ENCODE results near the gene FRRS1L.

The FRRS1L gene

DNA sequence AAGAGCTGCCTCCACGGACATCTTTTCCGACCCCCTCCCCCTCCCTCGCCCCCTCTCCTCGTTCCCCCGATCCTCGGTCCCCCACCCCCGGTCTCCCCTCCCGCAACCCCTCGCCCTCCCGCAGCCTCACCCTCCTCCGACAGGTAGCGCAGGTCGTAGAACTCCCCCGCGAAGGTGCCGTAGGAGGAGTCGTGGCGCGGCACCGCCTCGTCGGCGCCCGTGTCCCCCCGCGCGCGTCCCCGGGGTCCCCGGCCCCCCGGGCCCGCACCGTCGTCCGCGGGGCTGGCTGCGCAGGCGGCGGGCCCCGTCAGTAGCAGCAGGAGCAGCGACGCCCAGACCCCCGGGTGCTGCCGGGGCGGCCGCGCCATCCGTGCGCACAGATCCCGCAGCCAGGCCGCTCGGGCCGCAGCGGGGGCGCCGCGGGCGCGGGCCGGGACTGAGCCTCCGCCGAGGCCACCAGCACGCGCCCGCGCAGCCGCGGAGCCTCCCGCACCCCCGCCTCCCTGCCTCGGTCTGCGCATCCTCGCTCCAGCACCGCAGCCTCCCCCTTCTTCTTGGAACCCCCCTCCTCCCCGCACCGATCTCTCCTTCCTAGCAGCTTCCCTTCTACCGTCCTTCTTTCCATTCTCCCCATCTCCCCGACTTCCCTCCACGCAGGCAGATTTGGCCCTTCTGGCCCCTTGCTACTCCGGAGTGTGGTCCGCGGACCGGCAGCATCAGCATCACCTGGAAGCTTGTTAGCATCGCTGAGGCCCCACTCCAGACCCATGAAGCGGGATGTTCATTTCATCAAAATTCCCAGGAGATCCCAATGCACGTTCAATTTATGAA lies at the start of gene FRRS1L:
Gene FRRS1L (minus strand): TSS at position 479 of the 831 bp plus-strand sequence. CDS start 111 bp downstream, at position 368.
- DNase-seq (ENCODE audit: low read depth in 2 of 2) = no peak

DNA sequence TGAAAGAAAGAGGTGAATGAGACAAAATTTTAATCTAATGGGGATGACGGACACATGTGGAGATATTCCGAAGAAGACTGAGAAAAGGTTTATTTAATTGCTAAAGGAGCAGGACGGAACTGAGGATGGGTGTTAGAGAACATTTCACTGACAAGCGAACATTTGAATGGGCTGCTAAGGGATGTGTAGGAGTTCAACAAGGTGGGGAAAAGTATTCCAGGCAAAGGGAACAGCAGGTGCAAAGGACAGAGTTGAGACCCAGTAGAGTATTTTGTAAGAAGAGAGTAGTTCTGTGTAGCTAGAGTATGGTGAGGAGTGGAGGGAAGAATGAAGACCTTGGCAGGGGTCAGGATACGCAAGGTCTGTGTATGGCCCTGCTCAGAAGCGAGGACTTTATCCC lies 47.4 kb upstream of the FRRS1L start:
- DNase-seq (ENCODE audit: low read depth in 2 of 2) = no peak

GRCh38 chr9:109213285-109214121 lies 46.5 kb upstream of the FRRS1L start:
- DNase-seq (ENCODE audit: low read depth in 2 of 2) = no peak

DNA sequence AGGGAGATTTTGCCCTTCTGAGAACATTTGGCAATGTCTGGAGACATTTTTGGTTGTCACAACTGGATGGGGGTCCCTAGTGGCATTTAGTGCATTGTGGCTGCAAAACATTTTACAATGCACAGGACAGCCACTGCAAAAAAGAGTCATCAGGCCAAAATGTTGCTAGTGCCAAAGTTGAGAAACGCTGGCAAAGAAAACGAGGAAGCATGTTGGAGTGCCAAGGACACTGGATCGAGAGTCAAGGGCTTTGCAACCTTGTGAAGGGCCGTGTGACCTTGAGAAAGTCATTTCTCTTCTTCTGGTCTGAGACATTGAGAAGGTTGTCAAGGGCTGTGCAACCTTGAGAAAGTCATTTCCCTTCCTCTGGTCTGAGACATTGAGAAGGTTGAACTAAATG lies 45.7 kb upstream of the FRRS1L start:
- no peak for DNase-seq (ENCODE audit: low read depth in 2 of 2)

DNA sequence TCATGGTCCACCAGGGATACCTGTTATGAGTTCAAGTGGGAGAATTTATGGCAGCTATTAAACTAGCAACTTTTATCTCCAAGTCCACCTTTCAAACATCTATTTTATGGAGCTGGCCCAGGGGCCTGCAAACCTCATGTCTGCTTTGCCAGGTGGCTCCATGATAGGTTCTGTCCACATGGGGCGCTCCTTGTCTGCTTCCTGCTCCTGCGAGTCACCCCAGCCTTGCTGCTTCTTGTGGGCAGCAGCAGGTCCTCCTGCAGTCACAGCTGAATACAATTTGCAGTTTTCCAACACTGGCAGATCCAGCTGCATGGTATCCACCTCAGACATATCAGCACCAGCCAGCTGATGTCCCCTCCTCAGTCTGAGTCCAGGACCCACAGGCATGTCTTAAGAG lies 39.6 kb upstream of the FRRS1L start:
- no peak for DNase-seq (ENCODE audit: low read depth in 2 of 2)

GRCh38 chr9:109205526-109205925 lies 38.5 kb upstream of the FRRS1L start:
- no peak for DNase-seq (ENCODE audit: low read depth in 2 of 2)

DNA sequence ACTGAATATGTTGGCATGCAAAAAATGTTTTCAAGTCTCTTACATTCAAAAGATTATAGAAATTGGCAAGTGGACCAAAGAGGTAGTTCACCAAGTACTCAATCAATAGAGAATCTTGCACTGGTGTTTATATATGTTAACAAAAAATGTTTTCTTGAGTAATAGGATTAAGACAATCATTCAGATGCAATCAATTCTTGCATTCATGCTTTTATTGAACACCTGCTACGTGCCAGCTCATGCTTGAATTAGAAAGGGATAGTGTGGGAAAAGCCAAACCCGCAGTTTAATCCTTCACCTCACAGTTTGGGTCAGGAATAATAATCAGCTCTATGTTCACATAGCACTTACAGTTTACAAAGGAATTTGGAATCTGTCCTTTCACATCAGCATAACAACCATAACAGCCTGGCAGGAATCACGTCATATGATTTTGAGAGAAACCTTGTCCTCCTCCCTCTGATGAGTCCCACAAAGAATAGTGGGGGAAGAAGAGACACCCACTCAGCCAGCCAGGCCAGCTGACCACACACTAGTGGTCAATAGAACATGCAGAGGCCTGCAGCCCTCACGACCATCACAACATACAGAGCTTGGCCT lies 36.8 kb upstream of the FRRS1L start:
- DNase-seq (ENCODE audit: low read depth in 2 of 2) = no peak

GRCh38 chr9:109199676-109200075 lies 32.6 kb upstream of the FRRS1L start:
- DNase-seq (ENCODE audit: low read depth in 2 of 2) = no peak

- no peak for DNase-seq (ENCODE audit: low read depth in 2 of 2)
Measured at GRCh38 chr9:109198736-109199382, 31.8 kb upstream of the FRRS1L start.

DNA sequence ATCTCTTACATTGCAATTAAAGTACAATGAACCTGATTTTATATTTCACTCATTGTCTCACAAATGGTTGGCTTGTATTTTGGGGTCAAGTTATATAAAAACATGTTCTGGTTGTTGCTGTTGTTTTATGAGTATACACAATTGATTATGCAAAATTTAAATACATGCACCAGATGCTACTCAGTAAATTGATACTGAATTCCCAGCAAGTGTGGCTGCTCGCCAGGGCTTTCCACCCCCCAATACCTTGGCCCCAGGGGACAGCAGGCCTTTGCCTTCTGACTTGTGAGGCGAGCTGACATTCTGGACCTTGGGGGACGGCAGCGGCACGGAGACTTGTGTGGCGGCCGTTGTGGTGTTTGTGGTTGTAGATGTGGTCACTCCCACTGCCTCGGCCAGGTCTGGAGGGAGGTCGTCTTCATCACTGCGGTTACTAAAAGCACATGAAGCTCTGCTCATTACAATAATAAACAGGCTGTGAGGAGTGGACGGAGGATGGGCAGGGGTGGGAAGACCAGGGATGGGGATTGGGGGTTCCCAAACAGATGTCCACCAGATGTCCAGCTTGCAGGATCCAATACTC lies 27.0 kb upstream of the FRRS1L start:
- DNase-seq (ENCODE audit: low read depth in 2 of 2) = no peak

DNA sequence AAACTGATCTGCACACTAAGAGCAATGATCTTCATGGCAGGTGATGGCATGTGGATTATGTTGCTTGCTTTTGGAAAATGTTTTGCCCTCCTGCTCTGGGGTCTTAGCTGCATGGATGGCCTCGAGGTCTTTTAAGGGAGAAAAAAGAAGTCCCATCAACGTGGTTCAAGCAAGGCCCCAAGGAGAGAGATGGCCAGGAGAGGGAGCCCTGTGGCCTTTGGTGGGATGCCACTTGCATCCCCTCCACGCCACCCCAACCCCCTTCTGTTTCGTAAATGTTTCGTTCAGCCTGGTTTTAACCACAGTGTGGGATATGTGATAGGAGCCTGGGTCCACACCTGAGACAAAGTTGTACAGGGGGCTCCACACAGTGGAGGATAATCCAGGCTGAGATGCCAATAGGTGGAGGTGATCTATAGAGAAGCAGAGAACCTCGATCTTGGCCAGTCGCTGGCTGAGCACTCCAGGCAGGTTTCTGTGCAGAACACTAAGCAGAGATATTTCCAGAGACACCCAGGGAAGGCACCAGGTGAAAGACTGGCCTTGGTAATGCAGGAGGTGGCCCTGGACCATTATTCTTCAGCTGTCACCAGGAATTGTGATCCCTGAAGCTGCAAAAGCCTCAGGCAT lies 25.8 kb upstream of the FRRS1L start:
- DNase-seq (ENCODE audit: low read depth in 2 of 2) = no peak

- DNase-seq (ENCODE audit: low read depth in 2 of 2) = no peak
Measured at GRCh38 chr9:109191746-109192145, 24.7 kb upstream of the FRRS1L start.

DNA sequence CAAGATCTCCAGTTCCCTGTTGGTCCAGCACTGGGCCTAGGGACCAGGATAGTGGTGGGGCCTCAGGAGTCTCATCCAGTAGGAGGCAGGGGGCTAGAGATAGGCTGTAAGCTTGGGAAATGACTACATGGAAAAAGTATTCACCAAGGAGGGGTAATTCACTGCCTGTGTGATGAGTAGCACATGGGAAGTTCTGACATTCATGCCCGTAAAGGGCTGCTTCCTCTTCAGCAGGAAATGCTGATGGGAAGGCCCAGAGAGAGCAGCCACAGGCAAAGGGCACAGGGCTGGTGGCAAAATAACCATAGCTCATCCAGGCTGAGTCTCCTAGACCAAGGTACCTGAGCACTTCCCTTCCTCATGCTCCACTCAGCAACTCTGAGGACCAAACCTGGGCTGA lies 23.1 kb upstream of the FRRS1L start:
- no peak for DNase-seq (ENCODE audit: low read depth in 2 of 2)

GRCh38 chr9:109186857-109187520 lies 19.9 kb upstream of the FRRS1L start:
- DNase-seq (ENCODE audit: low read depth in 2 of 2) = no peak

DNA sequence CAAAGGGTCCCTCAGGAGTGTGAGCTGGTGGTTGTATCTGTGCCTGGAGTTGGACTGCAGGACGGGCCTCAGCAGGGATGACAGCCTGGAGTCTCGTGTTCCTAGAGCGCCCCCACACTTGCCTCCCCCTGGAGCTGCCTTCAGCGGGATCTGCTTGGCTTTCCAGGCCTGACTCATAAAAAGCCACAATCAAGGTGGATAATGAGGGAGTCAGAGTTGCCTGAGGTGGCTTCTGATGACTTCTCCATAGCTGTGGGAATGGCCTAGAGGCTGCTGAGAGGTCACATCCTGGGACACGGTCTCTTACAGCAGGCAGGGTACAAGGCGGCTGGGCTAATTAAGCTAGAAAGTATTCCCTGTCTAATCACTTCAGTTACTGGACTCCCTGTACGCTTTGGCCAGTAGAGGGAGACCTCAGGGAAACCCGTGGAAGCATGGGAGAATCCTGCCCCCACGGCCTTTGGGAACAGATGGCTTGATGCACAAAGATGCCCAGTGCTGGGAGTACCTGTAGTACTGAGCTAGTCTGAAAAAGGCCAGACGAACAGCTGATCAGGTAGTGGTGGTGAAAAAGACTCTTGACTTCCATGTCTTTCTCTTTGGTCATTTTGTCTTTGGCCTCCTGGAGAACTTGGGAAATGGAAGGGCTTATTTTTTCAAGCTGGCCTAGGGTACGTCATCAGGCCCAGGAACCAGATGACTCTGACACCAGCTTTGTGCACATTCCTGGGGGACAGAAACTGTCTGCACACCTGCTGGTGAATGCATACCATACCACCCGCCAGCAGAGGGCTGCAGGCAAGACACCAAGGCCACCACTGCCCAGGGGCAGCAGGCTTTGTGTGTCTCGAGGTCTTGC lies 16.1 kb upstream of the FRRS1L start:
- DNase-seq (ENCODE audit: low read depth in 2 of 2) = no peak

DNA sequence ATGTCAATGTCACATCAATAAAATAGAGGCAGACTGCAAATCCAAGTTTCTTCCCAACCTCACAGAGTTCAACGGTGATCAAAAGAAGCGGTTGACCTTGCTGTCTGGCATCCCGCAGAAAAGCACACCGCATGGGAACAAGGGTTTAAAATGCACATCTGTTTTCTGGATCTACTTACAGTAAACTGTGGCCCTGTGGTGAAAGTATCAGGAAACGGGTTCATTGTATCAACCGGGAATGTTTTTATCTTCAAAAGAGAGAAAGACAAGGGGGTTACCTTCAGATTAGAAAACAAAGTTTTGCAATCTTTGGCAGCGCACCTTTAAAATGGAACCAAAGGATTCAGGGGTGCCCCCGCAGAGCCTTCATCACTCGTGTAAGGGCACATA lies 15.5 kb upstream of the FRRS1L start:
- no peak for DNase-seq (ENCODE audit: low read depth in 2 of 2)

- peak in 1 of 2 experiments; percentile 26 for DNase-seq (ENCODE audit: low read depth in 2 of 2)
Measured at GRCh38 chr9:109181284-109181683, 14.2 kb upstream of the FRRS1L start.

DNA sequence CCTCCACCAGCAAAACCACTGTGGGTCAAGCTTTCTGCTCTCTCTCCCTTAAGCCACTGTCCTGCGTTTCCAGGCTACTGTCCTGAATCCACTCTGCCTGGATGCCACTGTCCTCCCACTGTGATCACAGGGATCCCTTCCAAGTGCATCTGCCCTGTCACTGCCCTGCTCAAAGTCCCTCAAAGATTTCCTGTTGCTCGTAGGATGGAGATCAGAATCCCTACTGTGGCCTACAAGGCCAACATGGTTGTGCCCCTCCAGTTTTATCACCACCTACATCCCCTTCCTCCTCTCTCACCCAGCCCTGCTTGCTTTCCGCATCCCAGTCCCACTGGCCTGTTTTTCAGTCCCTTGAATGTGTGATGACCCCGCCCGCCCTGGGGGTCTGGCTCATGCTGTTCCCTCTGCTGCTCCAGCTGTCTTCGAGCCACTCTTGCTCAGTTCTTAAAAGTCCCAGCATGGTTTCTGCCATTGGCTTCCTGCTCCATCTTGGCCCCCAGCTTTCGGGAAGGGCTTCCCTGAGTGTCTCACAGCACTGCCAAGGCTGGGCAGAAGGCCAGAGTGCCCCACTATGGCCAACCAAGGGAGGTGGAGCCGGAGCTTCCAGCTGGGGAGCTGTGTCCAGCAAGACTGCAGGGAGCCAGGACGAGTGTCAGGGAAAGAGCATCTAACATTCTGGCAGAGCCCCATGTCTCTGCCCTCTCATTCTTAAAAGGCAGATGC lies 12.9 kb upstream of the FRRS1L start:
- no peak for DNase-seq (ENCODE audit: low read depth in 2 of 2)

DNA sequence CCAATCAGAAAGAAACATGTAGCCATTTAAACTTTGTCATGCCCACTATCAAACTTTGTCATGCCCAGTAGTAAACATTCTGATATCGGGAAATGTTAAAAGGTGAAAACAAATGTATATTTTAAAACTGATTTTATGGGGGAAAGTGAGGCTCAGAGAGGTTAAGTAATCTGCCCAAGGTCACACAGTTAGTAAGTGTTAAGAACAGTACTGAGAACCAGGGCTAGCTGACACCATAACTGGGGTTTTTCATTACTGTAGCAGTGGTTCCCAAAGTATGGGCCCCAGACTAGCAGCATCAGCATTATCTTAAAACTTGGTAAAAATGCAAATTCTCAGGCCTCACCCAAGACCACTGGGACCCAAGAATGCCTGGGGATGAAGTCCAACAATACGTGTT lies 9.9 kb upstream of the FRRS1L start:
- no peak for DNase-seq (ENCODE audit: low read depth in 2 of 2)

Measured in stimulated activated CD4-positive, alpha-beta T cell treated with anti-CD3 and anti-CD28 coated beads, Interleukin-12 subunit alpha, Interleukin-12 subunit beta, amount 100 ng/mL, for 24 hours (primary cell).